Endothelial cell of umbilical vein (primary cell): ENCODE data around the gene DGKD. TPM values are rescaled to one million over a fixed set of nuclear protein-coding genes. Genes with fewer than 3 reads are reported as not detected.

Source experiments
- BruUV-seq: library from RNA; stranded (reverse); fragments of 400-500 nt; replicated peaks from 2 replicates; lab custom pipeline; 2021; lab: Mats Ljungman, UMichigan
- CTCF ChIA-PET: fragments of 300-600, 350-600 bp; sonication (Branson Sonifier 250); formaldehyde crosslinking; loops from one replicate; lab custom pipeline; 2021; ENCODE audit warnings: antibody characterized with exemption, inconsistent platforms; lab: Charles Lee
- POLR2A ChIA-PET: fragments of 300-600, 350-600 bp; sonication (Branson Sonifier 250); formaldehyde crosslinking; loops from one replicate; lab custom pipeline; 2021; ENCODE audit warnings: antibody characterized with exemption, inconsistent platforms; lab: Charles Lee
- DNase-seq: peaks from one replicate; pipeline ENCODE4 v3.0.0-alpha.2; 2011; ENCODE audit warnings: low read depth, low spot score
- FAIRE-seq: peaks from 2 replicates; lab custom pipeline; 2011; peaks lifted over from hg19 to GRCh38; lab: Jason Lieb, UNC
- H2AFZ ChIP-seq: 2 replicates; pipeline ENCODE4 v1.6.0; 2012; ENCODE audit warnings: low read depth, low read length, control low read depth, inconsistent platforms
- H3K27ac ChIP-seq: 2 replicates; pipeline ENCODE4 v1.5.1; 2011; ENCODE audit warnings: low read depth, mild to moderate bottlenecking, control low read depth, low read length, moderate library complexity; ENCODE audit not compliant: insufficient read depth
- H3K27me3 ChIP-seq, 2 experiments: 2 replicates each; pipeline versions ENCODE4 v1.6.0 to v1.6.1; 2011; ENCODE audit warnings: low read length in 2 of 2, mixed read lengths in 1 of 2; ENCODE audit not compliant: control insufficient read depth in 2 of 2, insufficient read depth in 2 of 2
- H3K36me3 ChIP-seq, 2 experiments: 2 replicates in 1 of 2; 3 replicates in 1 of 2; pipeline ENCODE4 v1.5.1; 2011; ENCODE audit warnings: low read length in 2 of 2, mild to moderate bottlenecking in 1 of 2, moderate library complexity in 1 of 2; ENCODE audit not compliant: control insufficient read depth in 2 of 2, insufficient read depth in 2 of 2; ENCODE audit errors: extremely low read depth in 1 of 2
- H3K4me1 ChIP-seq: 3 replicates; pipeline ENCODE4 v1.5.1; 2011; ENCODE audit warnings: mild to moderate bottlenecking, low read length; ENCODE audit not compliant: control insufficient read depth, insufficient read depth; ENCODE audit errors: extremely low read depth
- H3K4me2 ChIP-seq: 2 replicates; pipeline ENCODE4 v1.6.1; 2011; ENCODE audit warnings: low read length, control low read depth, mixed read lengths; ENCODE audit not compliant: insufficient read depth
- H3K4me3 ChIP-seq, 3 experiments: fragments of 200-600 bp in 1 of 3; sonication (generic), shearing (Covaris generic) in 1 of 3; replicated peaks in 1 of 3; 2 replicates each; pipeline ENCODE4 v1.5.1; 2011 to 2016; ENCODE audit warnings: control low read depth in 3 of 3, low read length in 3 of 3, mild to moderate bottlenecking in 2 of 3, inconsistent platforms in 1 of 3, low read depth in 1 of 3, moderate library complexity in 1 of 3; ENCODE audit not compliant: insufficient read depth in 1 of 3
- H3K79me2 ChIP-seq: 2 replicates; pipeline ENCODE4 v1.6.0; 2012; ENCODE audit warnings: low read length, inconsistent platforms; ENCODE audit not compliant: control insufficient read depth, insufficient read depth
- H3K9ac ChIP-seq: replicated peaks from 2 replicates; pipeline ENCODE3; 2011; ENCODE audit warnings: low read length, control low read depth; ENCODE audit not compliant: insufficient read depth; ENCODE audit errors: extremely low read depth
- H3K9me1 ChIP-seq: replicated peaks from 3 replicates; pipeline ENCODE4 v1.6.0; 2011; ENCODE audit warnings: mild to moderate bottlenecking, low read length; ENCODE audit not compliant: control insufficient read depth, insufficient read depth; ENCODE audit errors: extremely low read depth
- H3K9me3 ChIP-seq: replicated peaks from 2 replicates; pipeline ENCODE4 v1.5.1; 2012; ENCODE audit warnings: low read length, inconsistent platforms; ENCODE audit not compliant: control insufficient read depth, insufficient read depth
- H4K20me1 ChIP-seq: replicated peaks from 2 replicates; pipeline ENCODE3; 2011; ENCODE audit warnings: mild to moderate bottlenecking, low read length; ENCODE audit not compliant: control insufficient read depth, insufficient read depth; ENCODE audit errors: extremely low read depth
- EZH2 ChIP-seq: IDR thresholded peaks from 2 replicates; pipeline ENCODE4 v1.6.1; 2012; ENCODE audit warnings: borderline replicate concordance, low read depth, mild to moderate bottlenecking, moderate library complexity, low read length, inconsistent platforms; ENCODE audit not compliant: severe bottlenecking
- FOS ChIP-seq: IDR thresholded peaks from 2 replicates; pipeline ENCODE4 v1.6.1; 2011; ENCODE audit warnings: mild to moderate bottlenecking, low read length, moderate library complexity, borderline replicate concordance; ENCODE audit not compliant: insufficient read depth
- GATA2 ChIP-seq: IDR thresholded peaks from 2 replicates; pipeline ENCODE4 v1.7.0; 2011; ENCODE audit warnings: low read depth, mild to moderate bottlenecking, moderate library complexity, mixed read lengths, low read length; ENCODE audit not compliant: insufficient read length, insufficient read depth
- JUN ChIP-seq: IDR thresholded peaks from 2 replicates; pipeline ENCODE4 v1.6.1; 2011; ENCODE audit warnings: borderline replicate concordance, low read depth; ENCODE audit not compliant: insufficient read length, insufficient read depth
- MYC ChIP-seq: IDR thresholded peaks from one replicate; pipeline ENCODE4 v1.6.1; 2011; ENCODE audit warnings: mild to moderate bottlenecking, low read depth, low read length
- POLR2A ChIP-seq: IDR thresholded peaks from 2 replicates; pipeline ENCODE4 v1.6.1; 2012; ENCODE audit warnings: low read depth, mild to moderate bottlenecking, control low read depth, low read length
- POLR2AphosphoS5 ChIP-seq: IDR thresholded peaks from 2 replicates; pipeline ENCODE4 v1.6.1; 2012; ENCODE audit warnings: low read depth, mild to moderate bottlenecking, control low read depth, low read length, moderate library complexity; ENCODE audit not compliant: insufficient read depth
- dilution Hi-C: fragments of 300-500 bp; cut with MboI; formaldehyde crosslinking; loops from one replicate; pipeline ENCODE4 v1.15.0; 2019; ENCODE audit warnings: low sequenced_read_pairs; ENCODE audit not compliant: extremely low pct_ligation_motif_present
- intact Hi-C: fragments of 100-400 bp; cut with micrococcal nuclease; formaldehyde crosslinking; loops from one replicate; pipeline ENCODE4 v1.10.0; 2022
- polyA plus RNA-seq, 4 experiments: library from polyadenylated mRNA; depleted of rRNA in 3 of 4; stranded (reverse) in 3 of 4; unstranded in 1 of 4; fragments of >200 nt; gene quantifications; 2 replicates each; pipeline versions ENCODE4 v1.2.1 to v1.2.3, GENCODE V29; 2011 to 2012; ENCODE audit warnings: missing spikeins in 1 of 4
- total RNA-seq: library from RNA; stranded (reverse); gene quantifications from 2 replicates; pipeline ENCODE4 v1.2.3, GENCODE V29; 2021
- TF ChIP-seq, protein P1 (sequence below), 2 donors: IDR thresholded peaks; 1 replicate in 1 of 2; 2 replicates in 1 of 2; pipeline ENCODE4 v1.5.1; 2011; ENCODE audit warnings: low read length in 2 of 2, mild to moderate bottlenecking in 2 of 2, moderate library complexity in 2 of 2, control low read depth in 1 of 2, inconsistent platforms in 1 of 2, low read depth in 1 of 2; ENCODE audit not compliant: insufficient read depth in 1 of 2; ENCODE audit errors: extremely low read depth in 1 of 2
- TF ChIP-seq, protein P2 (sequence below): IDR thresholded peaks from 2 replicates; pipeline ENCODE4 v1.6.1; 2011; ENCODE audit not compliant: insufficient read depth, insufficient read length

Gene DGKD
- total and polyA plus RNA-seq, 2 donors (not counting 3 experiments of a cell fraction or from before 2014, with no cell fraction given): 10.8 to 36.6 TPM

GRCh38 chr2:233476063-233476410, 121.7 kb downstream of the DGKD start:
- H2AFZ ChIP-seq: no peak overlapping the region
- no peak overlapping the region for H3K27ac ChIP-seq
- no peaks in the 10 kb centered on the region for H3K79me2 ChIP-seq
- no peak overlapping the region for H3K9ac ChIP-seq
- dilution Hi-C loops (no loop called here), intact Hi-C loops (no loop called here)
- no peak overlapping the region for H3K4me3 ChIP-seq
- peaks cover 0 to 3% of the 10 kb centered on the region in 2 experiments for H3K36me3 ChIP-seq
- DNase-seq: no peak
- BruUV-seq: no TSS peak
- TF ChIP-seq POLR2AphosphoS5: no peak
- TF ChIP-seq, protein P1, sequence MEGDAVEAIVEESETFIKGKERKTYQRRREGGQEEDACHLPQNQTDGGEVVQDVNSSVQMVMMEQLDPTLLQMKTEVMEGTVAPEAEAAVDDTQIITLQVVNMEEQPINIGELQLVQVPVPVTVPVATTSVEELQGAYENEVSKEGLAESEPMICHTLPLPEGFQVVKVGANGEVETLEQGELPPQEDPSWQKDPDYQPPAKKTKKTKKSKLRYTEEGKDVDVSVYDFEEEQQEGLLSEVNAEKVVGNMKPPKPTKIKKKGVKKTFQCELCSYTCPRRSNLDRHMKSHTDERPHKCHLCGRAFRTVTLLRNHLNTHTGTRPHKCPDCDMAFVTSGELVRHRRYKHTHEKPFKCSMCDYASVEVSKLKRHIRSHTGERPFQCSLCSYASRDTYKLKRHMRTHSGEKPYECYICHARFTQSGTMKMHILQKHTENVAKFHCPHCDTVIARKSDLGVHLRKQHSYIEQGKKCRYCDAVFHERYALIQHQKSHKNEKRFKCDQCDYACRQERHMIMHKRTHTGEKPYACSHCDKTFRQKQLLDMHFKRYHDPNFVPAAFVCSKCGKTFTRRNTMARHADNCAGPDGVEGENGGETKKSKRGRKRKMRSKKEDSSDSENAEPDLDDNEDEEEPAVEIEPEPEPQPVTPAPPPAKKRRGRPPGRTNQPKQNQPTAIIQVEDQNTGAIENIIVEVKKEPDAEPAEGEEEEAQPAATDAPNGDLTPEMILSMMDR (IDR thresholded peaks at IDR 0.05; ENCODE audit: extremely low read depth in 1 of 2, insufficient read depth in 1 of 2, low read depth in 1 of 2, low read length in 2 of 2): no peak
- TF ChIP-seq, protein P2, sequence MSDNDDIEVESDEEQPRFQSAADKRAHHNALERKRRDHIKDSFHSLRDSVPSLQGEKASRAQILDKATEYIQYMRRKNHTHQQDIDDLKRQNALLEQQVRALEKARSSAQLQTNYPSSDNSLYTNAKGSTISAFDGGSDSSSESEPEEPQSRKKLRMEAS: no peak
- no peak for TF ChIP-seq POLR2A
- TF ChIP-seq JUN: no peak
- no peak for TF ChIP-seq GATA2
- TF ChIP-seq MYC: no peak
- TF ChIP-seq FOS: no peak
- TF ChIP-seq EZH2: no peak
- no peaks in the 10 kb centered on the region for H3K9me3 ChIP-seq
- CTCF ChIA-PET: interaction anchor here (1.0 to 1.4 kb wide), 2 partner anchors 11 to 235 kb away, joined by 4 read pairs; no protein-coding TSS in a partner anchor
- no peaks in the 10 kb centered on the region for H3K9me1 ChIP-seq
- no peak for FAIRE-seq
- H3K27me3 ChIP-seq: no peaks in the 10 kb centered on the region
- no peak overlapping the region for H3K4me2 ChIP-seq
- H3K4me1 ChIP-seq: no peaks in the 10 kb centered on the region
- H4K20me1 ChIP-seq: no peaks in the 10 kb centered on the region
- POLR2A ChIA-PET: no interaction called here
